K562 (cell line): ENCODE measurements around the gene TBXA2R. TPM values are rescaled to one million over a fixed set of nuclear protein-coding genes. Genes with fewer than 3 reads are reported as not detected.
A peak's percentile ranks its signal among the peaks of the same experiment; 100 is the strongest.

Experiments
- CTCFL ChIP-seq: IDR thresholded peaks from 2 replicates; pipeline ENCODE4 v1.6.1; 2011; ENCODE audit warnings: borderline replicate concordance, low read depth, mild to moderate bottlenecking, moderate library complexity, low read length; ENCODE audit not compliant: insufficient read depth, poor library complexity, severe bottlenecking
- E2F8 ChIP-seq: fragments of 450-650 bp; IDR thresholded peaks from 2 replicates; pipeline ENCODE4 v1.7.1; 2018; ENCODE audit warnings: mild to moderate bottlenecking, low read depth; ENCODE audit not compliant: partially characterized antibody
- EWSR1 ChIP-seq: fragments of 450-650 bp; IDR thresholded peaks from 2 replicates; pipeline ENCODE4 v1.6.1; 2018; ENCODE audit warnings: borderline replicate concordance, mild to moderate bottlenecking, low read depth, moderate library complexity; ENCODE audit not compliant: partially characterized antibody
- FIP1L1 ChIP-seq: fragments of 200-400 bp; formaldehyde crosslinking; IDR thresholded peaks from 2 replicates; pipeline ENCODE4 v1.6.1; 2018; ENCODE audit warnings: mild to moderate bottlenecking, low read depth, low read length; ENCODE audit not compliant: poor library complexity, severe bottlenecking
- HMGXB4 ChIP-seq: sonication (generic); formaldehyde crosslinking; IDR thresholded peaks from 2 replicates; pipeline ENCODE4 v1.8.1; 2023; ENCODE audit warnings: mild to moderate bottlenecking, missing genetic modification reagents
- ILK ChIP-seq: fragments of 450-650 bp; IDR thresholded peaks from 2 replicates; pipeline ENCODE4 v1.6.1; 2016; ENCODE audit warnings: missing genetic modification characterization, low read depth, mild to moderate bottlenecking, missing compliant biosample characterization, moderate library complexity, borderline replicate concordance
- KLF6 ChIP-seq: fragments of 250-450 bp; sonication (Bioruptor Pico); IDR thresholded peaks from 2 replicates; pipeline ENCODE4 v1.4.0; 2020; ENCODE audit warnings: mild to moderate bottlenecking, moderate library complexity, borderline replicate concordance
- MAFK ChIP-seq: IDR thresholded peaks from 2 replicates; pipeline ENCODE4 v1.6.1; 2011; ENCODE audit warnings: low read length, improper control_type of control experiment
- NCOA2 ChIP-seq, 2 experiments: fragments of 450-650 bp; IDR thresholded peaks; 2 replicates each; pipeline ENCODE4 v1.6.1; 2018; ENCODE audit warnings: mild to moderate bottlenecking in 2 of 2, moderate library complexity in 1 of 2; ENCODE audit not compliant: partially characterized antibody in 2 of 2
- OTX1 ChIP-seq: fragments of 450-650 bp; formaldehyde crosslinking; IDR thresholded peaks from 2 replicates; pipeline ENCODE4 v1.4.0; 2022; ENCODE audit warnings: mild to moderate bottlenecking
- PHF21A ChIP-seq: fragments of 450-650 bp; IDR thresholded peaks from 2 replicates; pipeline ENCODE4 v1.6.1; 2017; ENCODE audit warnings: low read depth, borderline replicate concordance
- PURB ChIP-seq: sonication (generic); formaldehyde crosslinking; IDR thresholded peaks from 2 replicates; pipeline ENCODE4 v1.9.0; 2021; ENCODE audit warnings: low read depth, mild to moderate bottlenecking, missing genetic modification reagents
- SREBF2 ChIP-seq: sonication (generic); formaldehyde crosslinking; IDR thresholded peaks from 2 replicates; pipeline ENCODE4 v1.4.0; 2020; ENCODE audit warnings: mild to moderate bottlenecking, missing genetic modification reagents
- ZNF175 ChIP-seq: fragments of 200-800 bp; sonication (Bioruptor generic); IDR thresholded peaks from 2 replicates; pipeline ENCODE4 v1.6.1; 2016; ENCODE audit warnings: low read depth, mild to moderate bottlenecking, missing genetic modification characterization, missing compliant biosample characterization
- ZNF197 ChIP-seq: fragments of 200-800 bp; sonication (Bioruptor generic); IDR thresholded peaks from 2 replicates; pipeline ENCODE4 v1.6.1; 2016; ENCODE audit warnings: low read depth, missing genetic modification characterization, missing compliant biosample characterization
- ZNF41 ChIP-seq: fragments of 250-450 bp; sonication (Bioruptor Pico); conservative IDR thresholded peaks from 2 replicates; pipeline ENCODE4 v1.4.0; 2020; ENCODE audit warnings: mild to moderate bottlenecking
- polyA plus RNA-seq, 8 experiments: library from polyadenylated mRNA; depleted of rRNA in 4 of 8; stranded (reverse) in 5 of 8; unstranded in 3 of 8; fragments of >200 nt; fragmentation: Nextera tagmentation in 2 of 8; fragmentation: Illumina TruSeq in 1 of 8; extraction: Ambion mirVana in 2 of 8; extraction: Trizol in 1 of 8; gene quantifications; 2 replicates each; pipeline versions ENCODE4 v1.2.1 to v1.2.3, GENCODE V29; 2011 to 2014; ENCODE audit warnings: inconsistent platforms in 1 of 8, missing spikeins in 1 of 8
- total RNA-seq, 7 experiments: library from RNA; depleted of rRNA in 6 of 7; stranded (reverse); fragments of >200 nt in 6 of 7; fragmentation: Illumina TruSeq in 2 of 7; extraction: Trizol in 2 of 7; gene quantifications; 2 replicates each; pipeline versions ENCODE4 v1.2.1 to v1.2.3, GENCODE V29; 2011 to 2021; ENCODE audit warnings: low replicate concordance in 1 of 7

The TBXA2R gene
- total and polyA plus RNA-seq, 9 of the 15 experiments (the other 6 are each of a cell fraction or from before 2014, with no cell fraction given), result 1.5 to 24.0 (median 2.8) TPM

DNA sequence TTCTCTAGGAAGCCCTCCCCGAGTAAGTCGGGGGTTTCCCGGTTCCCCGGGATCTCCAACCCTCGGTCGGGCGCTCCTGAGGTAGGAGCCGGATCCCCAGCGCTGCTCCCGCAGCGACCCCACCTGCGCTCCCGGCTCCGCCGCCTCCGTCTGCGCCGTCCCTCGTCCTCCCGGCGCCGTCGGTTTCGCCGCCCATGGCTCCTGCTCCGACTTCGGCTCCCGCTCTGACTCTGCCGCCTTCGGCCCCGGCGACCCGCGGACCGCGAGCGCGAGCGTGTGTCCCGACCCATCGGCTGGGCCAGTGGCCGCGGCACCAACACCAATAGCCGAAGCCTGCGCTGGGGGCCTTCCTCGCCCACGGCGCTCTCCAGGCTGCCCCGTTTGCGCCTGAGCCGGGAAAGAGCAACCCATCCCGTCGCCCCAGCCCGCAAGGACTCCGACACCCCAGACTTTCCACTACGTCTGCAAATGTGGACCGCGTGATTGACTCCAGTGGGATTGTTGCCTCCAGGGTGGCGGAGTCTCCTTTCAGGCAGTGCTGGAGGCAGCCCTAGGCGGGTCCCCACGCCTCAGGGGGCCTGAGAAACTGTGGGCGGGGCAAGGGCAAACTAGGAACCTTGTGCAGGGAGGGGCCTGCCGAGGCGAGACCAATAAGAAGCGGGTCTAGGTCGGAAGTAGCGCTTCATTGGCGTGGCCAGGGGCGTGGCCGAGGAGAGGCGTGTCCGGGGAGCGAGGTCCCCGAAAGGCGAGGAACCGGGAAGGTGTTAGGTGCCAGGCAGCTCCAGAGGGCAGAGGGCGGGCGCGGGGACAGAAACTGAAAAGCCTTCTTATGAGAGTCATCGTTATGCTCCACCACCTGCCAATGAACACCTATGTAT, 20.0 kb upstream of the TBXA2R start, which contains the start of gene CACTIN (continued):
- TF ChIP-seq E2F8 (peak; percentile 64), NCOA2 (IDR thresholded peaks at IDR 0.05; ENCODE audit: partially characterized antibody in 2 of 2) (peak in 1 of 2 experiments; percentile 100), PURB (CRISPR knock-in tag) (no peak), EWSR1 (no peak), CTCFL (no peak), KLF6 (CRISPR knock-in tag) (no peak), ZNF41 (CRISPR knock-in tag) (peak; percentile 54; the same call in 1 of the 2 replicates), HMGXB4 (no peak; the same call in 1 of the 2 replicates), OTX1 (CRISPR knock-in tag) (no peak), ILK (tag) (no peak), PHF21A (peak; percentile 61; the same call in 1 of the 2 replicates), MAFK (no peak), ZNF197 (CRISPR knock-in tag) (no peak), SREBF2 (CRISPR knock-in tag) (no peak), FIP1L1 (peak; percentile 81), ZNF175 (no peak)
